GM12878 (cell line): ENCODE results near the gene EFHC1. TPM values are rescaled to one million over a fixed set of nuclear protein-coding genes. Genes with fewer than 3 reads are reported as not detected.

Experiments
- BHLHE40 ChIP-seq, 2 experiments: fragments of 450-650 bp in 1 of 2; IDR thresholded peaks; 2 replicates each; pipeline ENCODE4 v1.6.1; 2011 to 2017; ENCODE audit warnings: low read depth in 2 of 2, borderline replicate concordance in 1 of 2, improper control_type of control experiment in 1 of 2, low read length in 1 of 2, mild to moderate bottlenecking in 1 of 2
- BRCA1 ChIP-seq: IDR thresholded peaks from 2 replicates; pipeline ENCODE4 v1.6.1; 2011; ENCODE audit warnings: low read depth, low read length, improper control_type of control experiment
- CHD4 ChIP-seq: fragments of 200-600 bp; sonication (generic); IDR thresholded peaks from 2 replicates; pipeline ENCODE4 v1.6.1; 2016; ENCODE audit warnings: mild to moderate bottlenecking
- EED ChIP-seq: sonication (generic); IDR thresholded peaks from 2 replicates; pipeline ENCODE4 v1.6.1; 2016; ENCODE audit warnings: antibody characterized with exemption, low read depth
- EGR1 ChIP-seq, 2 experiments: IDR thresholded peaks; 1 replicate in 1 of 2; 2 replicates in 1 of 2; pipeline ENCODE4 v1.6.1; 2011 to 2012; ENCODE audit warnings: low read depth in 2 of 2, low read length in 2 of 2, borderline replicate concordance in 1 of 2, mild to moderate bottlenecking in 1 of 2, moderate library complexity in 1 of 2
- FOS ChIP-seq: IDR thresholded peaks from 3 replicates; pipeline ENCODE4 v1.6.1; 2011; ENCODE audit warnings: borderline replicate concordance; ENCODE audit not compliant: insufficient read length; ENCODE audit errors: extremely low read depth
- IRF5 ChIP-seq: fragments of 450-650 bp; IDR thresholded peaks from 2 replicates; pipeline ENCODE4 v1.6.1; 2017; ENCODE audit warnings: borderline replicate concordance
- MEF2B ChIP-seq: fragments of 450-650 bp; IDR thresholded peaks from 2 replicates; pipeline ENCODE4 v1.6.1; 2018; ENCODE audit warnings: mild to moderate bottlenecking, moderate library complexity; ENCODE audit not compliant: partially characterized antibody, poor library complexity, severe bottlenecking
- MTA3 ChIP-seq: IDR thresholded peaks from 2 replicates; pipeline ENCODE4 v1.6.1; 2012; ENCODE audit warnings: low read length, inconsistent platforms, borderline replicate concordance
- MXI1 ChIP-seq: fragments of 150-350 bp; IDR thresholded peaks from 2 replicates; pipeline ENCODE4 v1.6.1; 2011; ENCODE audit warnings: low read depth, mild to moderate bottlenecking, inconsistent platforms, low read length, improper control_type of control experiment
- RCOR1 ChIP-seq: conservative IDR thresholded peaks from 2 replicates; pipeline ENCODE4 v1.6.1; 2012; ENCODE audit warnings: low read depth, low read length, improper control_type of control experiment
- RUNX3 ChIP-seq: IDR thresholded peaks from 2 replicates; pipeline ENCODE4 v1.6.1; 2012; ENCODE audit warnings: low read length, inconsistent platforms
- TBL1XR1 ChIP-seq: IDR thresholded peaks from 2 replicates; pipeline ENCODE4 v1.6.1; 2012; ENCODE audit warnings: low read depth, low read length, improper control_type of control experiment
- ZNF207 ChIP-seq: fragments of 450-650 bp; IDR thresholded peaks from 2 replicates; pipeline ENCODE4 v1.6.1; 2014; ENCODE audit warnings: antibody characterized with exemption, mild to moderate bottlenecking, borderline replicate concordance
- ZNF217 ChIP-seq: fragments of 450-650 bp; IDR thresholded peaks from 2 replicates; pipeline ENCODE4 v1.6.1; 2017; ENCODE audit warnings: antibody characterized with exemption, mild to moderate bottlenecking
- ZNF592 ChIP-seq: fragments of 450-650 bp; IDR thresholded peaks from 2 replicates; pipeline ENCODE4 v1.6.1; 2017; ENCODE audit warnings: mild to moderate bottlenecking, moderate library complexity
- polyA plus RNA-seq, 11 experiments: library from polyadenylated mRNA; depleted of rRNA in 4 of 11; unstranded in 6 of 11; stranded (reverse) in 5 of 11; fragments of >200 nt; fragmentation: Nextera tagmentation in 4 of 11; fragmentation: Illumina TruSeq in 1 of 11; extraction: Ambion mirVana in 4 of 11; extraction: Trizol in 1 of 11; gene quantifications; 1 replicate in 1 of 11; 2 replicates in 10 of 11; pipeline versions ENCODE4 v1.2.1 to v1.2.3, GENCODE V29; 2011 to 2016; ENCODE audit warnings: inconsistent platforms in 2 of 11, missing spikeins in 2 of 11, low read depth in 1 of 11
- total RNA-seq, 4 experiments: library from RNA; depleted of rRNA in 3 of 4; stranded (reverse); fragments of >200 nt in 3 of 4; fragmentation: Illumina TruSeq in 1 of 4; extraction: Trizol in 1 of 4; gene quantifications; 2 replicates each; pipeline versions ENCODE4 v1.2.1 to v1.2.3, GENCODE V29; 2013 to 2021
- TF ChIP-seq, protein P1 (sequence below): fragments of 450-650 bp; IDR thresholded peaks from 2 replicates; pipeline ENCODE4 v1.6.1; 2016; ENCODE audit warnings: mild to moderate bottlenecking, moderate library complexity, borderline replicate concordance
- TF ChIP-seq, protein P2 (sequence below): fragments of 450-650 bp; IDR thresholded peaks from 2 replicates; pipeline ENCODE4 v1.6.1; 2014; ENCODE audit warnings: mild to moderate bottlenecking

EFHC1 gene
- total and polyA plus RNA-seq, 10 of the 15 experiments (the other 5 are each of a cell fraction or from before 2014, with no cell fraction given), result 5.5 to 14.5 (median 8.8) TPM

GRCh38 chr6:52389626-52390360 is 30.3 kb upstream of the EFHC1 start (continued):
- TF ChIP-seq, protein P1, sequence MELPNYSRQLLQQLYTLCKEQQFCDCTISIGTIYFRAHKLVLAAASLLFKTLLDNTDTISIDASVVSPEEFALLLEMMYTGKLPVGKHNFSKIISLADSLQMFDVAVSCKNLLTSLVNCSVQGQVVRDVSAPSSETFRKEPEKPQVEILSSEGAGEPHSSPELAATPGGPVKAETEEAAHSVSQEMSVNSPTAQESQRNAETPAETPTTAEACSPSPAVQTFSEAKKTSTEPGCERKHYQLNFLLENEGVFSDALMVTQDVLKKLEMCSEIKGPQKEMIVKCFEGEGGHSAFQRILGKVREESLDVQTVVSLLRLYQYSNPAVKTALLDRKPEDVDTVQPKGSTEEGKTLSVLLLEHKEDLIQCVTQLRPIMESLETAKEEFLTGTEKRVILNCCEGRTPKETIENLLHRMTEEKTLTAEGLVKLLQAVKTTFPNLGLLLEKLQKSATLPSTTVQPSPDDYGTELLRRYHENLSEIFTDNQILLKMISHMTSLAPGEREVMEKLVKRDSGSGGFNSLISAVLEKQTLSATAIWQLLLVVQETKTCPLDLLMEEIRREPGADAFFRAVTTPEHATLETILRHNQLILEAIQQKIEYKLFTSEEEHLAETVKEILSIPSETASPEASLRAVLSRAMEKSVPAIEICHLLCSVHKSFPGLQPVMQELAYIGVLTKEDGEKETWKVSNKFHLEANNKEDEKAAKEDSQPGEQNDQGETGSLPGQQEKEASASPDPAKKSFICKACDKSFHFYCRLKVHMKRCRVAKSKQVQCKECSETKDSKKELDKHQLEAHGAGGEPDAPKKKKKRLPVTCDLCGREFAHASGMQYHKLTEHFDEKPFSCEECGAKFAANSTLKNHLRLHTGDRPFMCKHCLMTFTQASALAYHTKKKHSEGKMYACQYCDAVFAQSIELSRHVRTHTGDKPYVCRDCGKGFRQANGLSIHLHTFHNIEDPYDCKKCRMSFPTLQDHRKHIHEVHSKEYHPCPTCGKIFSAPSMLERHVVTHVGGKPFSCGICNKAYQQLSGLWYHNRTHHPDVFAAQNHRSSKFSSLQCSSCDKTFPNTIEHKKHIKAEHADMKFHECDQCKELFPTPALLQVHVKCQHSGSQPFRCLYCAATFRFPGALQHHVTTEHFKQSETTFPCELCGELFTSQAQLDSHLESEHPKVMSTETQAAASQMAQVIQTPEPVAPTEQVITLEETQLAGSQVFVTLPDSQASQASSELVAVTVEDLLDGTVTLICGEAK, result no peak
- TF ChIP-seq TBL1XR1, result peak; percentile 43; the same call in 1 of the 2 replicates
- TF ChIP-seq RCOR1, result no peak
- no peak for TF ChIP-seq ZNF207
- TF ChIP-seq EGR1 (IDR thresholded peaks at IDR 0.05; ENCODE audit: borderline replicate concordance in 1 of 2, low read depth in 2 of 2, low read length in 2 of 2), result 0 out of 3 replicates have a peak, but pooled peaks of 1 of the 2 experiments have one; percentile 31
- TF ChIP-seq IRF5, result no peak
- no peak for TF ChIP-seq MXI1
- TF ChIP-seq, protein P2, sequence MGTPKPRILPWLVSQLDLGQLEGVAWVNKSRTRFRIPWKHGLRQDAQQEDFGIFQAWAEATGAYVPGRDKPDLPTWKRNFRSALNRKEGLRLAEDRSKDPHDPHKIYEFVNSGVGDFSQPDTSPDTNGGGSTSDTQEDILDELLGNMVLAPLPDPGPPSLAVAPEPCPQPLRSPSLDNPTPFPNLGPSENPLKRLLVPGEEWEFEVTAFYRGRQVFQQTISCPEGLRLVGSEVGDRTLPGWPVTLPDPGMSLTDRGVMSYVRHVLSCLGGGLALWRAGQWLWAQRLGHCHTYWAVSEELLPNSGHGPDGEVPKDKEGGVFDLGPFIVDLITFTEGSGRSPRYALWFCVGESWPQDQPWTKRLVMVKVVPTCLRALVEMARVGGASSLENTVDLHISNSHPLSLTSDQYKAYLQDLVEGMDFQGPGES, result no peak
- TF ChIP-seq FOS, result no peak
- peak; percentile 82 for TF ChIP-seq MEF2B
- TF ChIP-seq ZNF217, result peak; percentile 47; the same call in 1 of the 2 replicates
- peak; percentile 93 for TF ChIP-seq MTA3
- TF ChIP-seq CHD4, result no peak
- TF ChIP-seq ZNF592, result no peak
- peak; percentile 89 for TF ChIP-seq EED
- peak; percentile 90 for TF ChIP-seq RUNX3
- TF ChIP-seq BHLHE40 (IDR thresholded peaks at IDR 0.05; ENCODE audit: borderline replicate concordance in 1 of 2, low read depth in 2 of 2, low read length in 1 of 2), result peak; percentile 38 to 47; a peak in 2 of 4 replicates
- no peak for TF ChIP-seq BRCA1
